ENCODE data around the gene TMEM62.

DNA sequence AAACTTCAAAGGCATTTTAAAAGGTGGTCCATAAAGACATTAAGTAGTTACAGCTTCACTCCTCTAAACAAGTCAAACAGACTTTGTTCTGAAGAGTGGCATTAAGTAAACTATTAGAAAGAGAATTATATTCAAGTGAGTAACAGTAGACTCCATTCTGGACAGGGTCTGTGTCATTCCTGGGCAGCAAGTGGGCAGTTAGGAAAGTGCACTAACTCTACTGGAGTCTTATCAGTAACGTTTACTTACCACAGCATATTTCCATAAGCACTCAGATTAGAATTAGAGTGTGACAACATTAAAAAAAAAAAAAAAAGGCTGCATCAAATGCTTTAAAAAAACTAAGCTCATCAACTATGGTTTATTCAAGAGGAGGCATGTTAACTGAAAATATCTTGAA lies 38.1 kb upstream of the TMEM62 start:
- TF ChIP-seq, protein P1, sequence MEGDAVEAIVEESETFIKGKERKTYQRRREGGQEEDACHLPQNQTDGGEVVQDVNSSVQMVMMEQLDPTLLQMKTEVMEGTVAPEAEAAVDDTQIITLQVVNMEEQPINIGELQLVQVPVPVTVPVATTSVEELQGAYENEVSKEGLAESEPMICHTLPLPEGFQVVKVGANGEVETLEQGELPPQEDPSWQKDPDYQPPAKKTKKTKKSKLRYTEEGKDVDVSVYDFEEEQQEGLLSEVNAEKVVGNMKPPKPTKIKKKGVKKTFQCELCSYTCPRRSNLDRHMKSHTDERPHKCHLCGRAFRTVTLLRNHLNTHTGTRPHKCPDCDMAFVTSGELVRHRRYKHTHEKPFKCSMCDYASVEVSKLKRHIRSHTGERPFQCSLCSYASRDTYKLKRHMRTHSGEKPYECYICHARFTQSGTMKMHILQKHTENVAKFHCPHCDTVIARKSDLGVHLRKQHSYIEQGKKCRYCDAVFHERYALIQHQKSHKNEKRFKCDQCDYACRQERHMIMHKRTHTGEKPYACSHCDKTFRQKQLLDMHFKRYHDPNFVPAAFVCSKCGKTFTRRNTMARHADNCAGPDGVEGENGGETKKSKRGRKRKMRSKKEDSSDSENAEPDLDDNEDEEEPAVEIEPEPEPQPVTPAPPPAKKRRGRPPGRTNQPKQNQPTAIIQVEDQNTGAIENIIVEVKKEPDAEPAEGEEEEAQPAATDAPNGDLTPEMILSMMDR (IDR thresholded peaks at IDR 0.05; ENCODE audit: poor library complexity), result no peak
- TF ChIP-seq EZH2 (IDR thresholded peaks at IDR 0.05; ENCODE audit: borderline replicate concordance), result no peak

All from hepatocyte (in vitro differentiated cells).